Raji (cell line): ENCODE data around the gene IFITM10.

Experiments
- POLR2A ChIP-seq: IDR thresholded peaks from 2 replicates; pipeline ENCODE4 v1.6.1; 2011; ENCODE audit warnings: low read depth, low read length, control low read depth; ENCODE audit not compliant: insufficient read depth

The IFITM10 gene

GRCh38 chr11:1750481-1750839 lies at the start of gene IFITM10:
IFITM10 (minus strand) TSS chr11:1750595; CDS start chr11:1750442, 153 bp downstream.
- no peak for TF ChIP-seq POLR2A

DNA sequence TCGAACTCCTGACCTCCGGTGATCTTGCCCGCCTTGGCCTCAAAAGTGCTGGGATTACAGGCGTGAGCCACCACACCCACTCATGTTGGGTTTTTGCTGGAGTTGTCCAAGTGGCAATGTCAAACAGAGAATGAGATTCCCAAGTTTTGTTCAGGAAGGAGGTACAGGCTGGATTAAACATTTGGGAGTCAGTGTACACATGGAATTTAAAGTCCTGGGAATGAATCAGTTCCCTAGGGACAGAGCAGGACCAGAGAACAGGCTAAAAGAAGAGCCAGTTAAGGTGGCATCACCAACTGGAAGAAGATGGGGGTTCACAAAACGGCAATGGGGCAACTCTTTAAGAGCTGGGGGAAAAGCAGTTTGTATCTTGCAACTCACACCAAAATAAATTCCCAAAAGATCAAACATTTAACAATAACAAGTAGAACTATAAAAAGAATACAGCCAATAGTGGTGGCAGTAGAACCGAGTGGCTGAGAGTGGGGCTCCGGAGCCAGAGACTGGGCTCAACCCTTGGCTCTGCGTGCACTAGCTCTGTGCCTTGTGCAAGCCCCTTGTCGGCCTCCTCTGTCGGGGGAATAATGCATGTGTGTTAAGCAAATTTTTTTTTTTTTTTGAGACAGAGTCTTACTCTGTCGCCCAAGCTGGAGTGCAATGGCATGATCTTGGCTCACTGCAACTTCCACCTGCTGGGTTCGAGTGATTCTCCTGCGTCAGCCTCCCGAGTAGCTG lies 47.2 kb upstream of the IFITM10 start:
- TF ChIP-seq POLR2A = no peak

- TF ChIP-seq POLR2A = no peak
Measured at GRCh38 chr11:1796413-1797011, 46.1 kb upstream of the IFITM10 start.

DNA sequence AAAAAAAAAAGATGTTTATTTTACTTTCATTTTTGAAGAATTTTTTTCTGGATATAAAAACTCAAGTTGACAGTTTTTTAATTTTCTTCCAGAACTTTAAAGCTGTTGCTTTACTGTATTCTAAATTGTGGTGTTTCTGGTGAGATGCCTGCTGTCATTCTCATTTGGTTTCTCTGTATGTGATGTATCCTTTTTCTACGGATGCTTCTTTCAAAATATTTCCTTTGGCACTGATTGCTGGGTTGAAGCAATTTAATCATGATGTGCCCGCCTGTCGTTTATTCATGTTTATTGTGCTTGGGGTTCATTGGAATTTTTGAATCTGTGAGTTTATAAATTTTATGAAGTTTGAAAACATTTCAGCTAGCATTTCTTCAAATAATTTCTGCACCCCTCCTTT lies 42.7 kb upstream of the IFITM10 start:
- TF ChIP-seq POLR2A = no peak

- no peak for TF ChIP-seq POLR2A
Measured at GRCh38 chr11:1792461-1792860, 42.1 kb upstream of the IFITM10 start.

DNA sequence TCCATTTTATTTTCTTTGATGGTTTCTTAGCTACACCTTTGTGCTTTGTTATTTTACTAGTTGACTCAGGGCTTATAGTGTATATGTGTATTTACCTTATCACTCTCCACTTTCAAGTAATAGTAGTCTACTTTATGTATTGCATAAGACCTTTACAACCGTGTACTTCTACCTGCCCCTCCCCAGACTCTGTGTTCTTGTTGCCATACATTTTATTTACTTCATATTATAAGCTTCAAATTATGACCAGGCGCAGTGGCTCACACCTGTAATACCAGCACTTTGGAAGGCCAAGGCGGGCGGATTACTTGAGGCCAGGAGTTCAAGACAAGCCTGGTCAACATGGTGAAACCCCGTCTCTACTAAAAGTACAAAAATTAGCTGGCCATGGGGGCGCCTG lies 41.5 kb upstream of the IFITM10 start:
- no peak for TF ChIP-seq POLR2A

GRCh38 chr11:1786466-1786865 lies 36.1 kb upstream of the IFITM10 start:
- no peak for TF ChIP-seq POLR2A

DNA sequence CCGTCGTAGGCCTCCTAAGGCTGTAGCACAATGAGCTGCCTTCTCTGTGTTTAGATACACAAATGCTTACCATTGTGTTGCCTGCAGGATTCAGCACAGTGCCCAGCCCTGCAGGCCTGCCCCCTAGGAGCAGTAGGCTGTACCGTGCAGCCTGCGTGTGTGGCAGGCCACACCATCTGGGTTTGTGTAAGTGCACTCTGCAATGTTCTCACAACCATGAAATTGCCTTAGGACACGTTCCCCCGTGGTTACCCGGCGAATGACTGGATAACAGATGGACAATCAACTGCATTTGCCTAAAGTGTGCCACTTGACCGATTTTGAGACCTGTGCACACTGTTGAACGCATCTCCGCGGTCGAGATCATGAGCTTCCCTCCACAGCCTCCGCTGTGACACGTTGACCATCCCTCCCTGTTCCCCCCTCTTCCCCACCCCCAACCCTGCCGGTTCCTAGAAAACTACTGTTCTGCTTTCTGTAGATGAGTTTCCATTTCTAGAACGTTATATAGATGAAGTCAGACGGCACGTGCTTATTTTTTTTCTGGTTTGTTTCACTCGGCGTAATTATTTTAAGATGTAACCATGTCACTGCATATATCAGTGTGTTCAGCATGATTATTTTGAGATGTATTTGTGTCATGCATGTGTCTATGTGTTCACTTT lies 35.5 kb upstream of the IFITM10 start:
- TF ChIP-seq POLR2A = no peak

- TF ChIP-seq POLR2A = no peak
Measured at GRCh38 chr11:1784761-1785650, 34.6 kb upstream of the IFITM10 start.

DNA sequence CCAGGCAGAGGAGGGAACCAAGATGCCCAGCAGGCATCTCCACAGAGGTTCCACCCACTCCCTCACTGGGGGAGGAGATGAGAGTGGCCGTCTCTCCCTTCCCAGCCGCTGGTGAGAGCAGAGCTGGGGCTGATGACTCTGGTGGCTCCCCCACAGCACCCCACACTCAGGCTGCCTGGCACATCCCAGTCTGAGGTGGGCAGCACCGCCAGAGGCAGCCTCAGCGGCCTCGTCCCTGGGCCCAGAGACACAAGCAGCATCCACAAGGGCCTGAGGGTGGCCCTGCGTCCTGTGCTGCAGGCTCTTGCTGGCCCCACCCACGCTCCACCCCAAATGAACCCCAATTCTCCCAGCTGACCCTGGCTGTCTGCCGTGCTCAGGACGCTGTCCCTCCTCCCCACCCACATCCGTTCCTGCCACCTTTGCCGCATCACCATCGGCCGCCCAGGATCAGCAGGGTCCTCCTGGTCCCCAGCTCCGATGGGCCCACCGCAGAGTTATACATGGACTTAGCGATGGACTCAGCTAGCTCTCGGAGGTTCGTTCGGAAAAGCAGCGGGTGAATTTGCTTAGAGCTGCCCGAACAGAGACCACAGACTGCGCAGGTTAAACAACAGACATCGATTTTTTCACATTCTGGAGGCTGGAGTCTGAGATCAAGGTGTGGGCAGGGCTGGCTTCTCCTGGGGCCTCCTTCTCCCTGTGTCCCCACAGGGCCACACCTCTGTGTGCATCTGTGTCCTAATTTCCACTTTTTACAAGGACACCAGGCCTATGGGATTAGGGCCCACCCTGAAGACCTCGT lies 33.5 kb upstream of the IFITM10 start:
- no peak for TF ChIP-seq POLR2A

- TF ChIP-seq POLR2A = no peak
Measured at GRCh38 chr11:1782831-1783724, 32.7 kb upstream of the IFITM10 start.

DNA sequence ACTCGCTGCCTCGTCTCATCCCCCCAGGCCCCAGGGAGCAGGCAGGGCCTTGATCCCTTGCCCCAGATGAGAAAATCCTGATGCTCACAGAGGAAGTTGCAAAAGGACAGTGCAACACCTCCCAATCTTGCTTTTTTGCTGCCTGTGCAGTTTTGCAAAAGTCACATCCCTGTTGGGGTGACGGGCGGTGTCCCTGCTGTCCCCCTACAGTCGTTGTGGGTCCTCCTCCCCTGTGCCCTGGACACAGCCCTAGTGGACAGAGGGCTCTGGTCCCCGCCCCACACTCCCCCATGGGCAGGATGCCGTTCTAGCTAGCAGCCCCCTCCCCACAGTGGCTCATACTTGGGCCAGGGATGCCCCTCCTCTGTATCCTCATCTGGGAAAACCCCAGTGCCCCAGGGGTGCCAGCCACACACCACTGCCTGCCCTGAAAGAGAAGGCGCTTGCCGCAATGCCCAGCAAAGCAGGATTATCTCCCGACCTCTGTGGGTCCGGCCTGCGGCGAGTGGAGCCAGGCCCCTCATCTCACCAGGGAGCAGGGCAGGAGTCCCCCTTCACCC lies 31.7 kb upstream of the IFITM10 start:
- TF ChIP-seq POLR2A = no peak

DNA sequence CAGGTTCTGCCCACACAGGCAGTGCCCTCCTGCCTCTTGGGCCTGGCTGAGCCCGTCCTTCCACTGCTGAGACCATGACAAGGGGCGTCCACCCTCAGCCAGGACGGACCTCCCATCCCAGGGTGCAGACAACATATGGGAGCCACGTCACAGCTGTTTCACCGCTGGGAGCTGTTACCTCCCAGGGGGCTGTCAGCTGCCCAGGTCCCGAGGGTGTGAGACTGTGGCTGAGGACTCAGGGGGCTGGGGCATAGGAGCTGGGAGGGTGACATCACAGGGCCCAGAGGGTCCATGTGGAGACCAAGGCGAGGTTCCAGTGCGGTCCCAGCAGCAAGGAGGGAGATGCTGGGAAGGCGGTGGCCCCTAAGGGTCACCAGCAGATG lies 31.2 kb upstream of the IFITM10 start:
- no peak for TF ChIP-seq POLR2A
